GM20000 (cell line): Measurements from ENCODE around the gene TCF4.

Source experiments
- DNase-seq: peaks from one replicate; pipeline ENCODE4 v3.0.0; 2012; ENCODE audit warnings: low spot score
- CTCF ChIP-seq: IDR thresholded peaks from 2 replicates; pipeline ENCODE4 v1.5.1; 2012; ENCODE audit warnings: mild to moderate bottlenecking, control low read depth; ENCODE audit errors: extremely low read depth, missing control alignments

The TCF4 gene

DNA sequence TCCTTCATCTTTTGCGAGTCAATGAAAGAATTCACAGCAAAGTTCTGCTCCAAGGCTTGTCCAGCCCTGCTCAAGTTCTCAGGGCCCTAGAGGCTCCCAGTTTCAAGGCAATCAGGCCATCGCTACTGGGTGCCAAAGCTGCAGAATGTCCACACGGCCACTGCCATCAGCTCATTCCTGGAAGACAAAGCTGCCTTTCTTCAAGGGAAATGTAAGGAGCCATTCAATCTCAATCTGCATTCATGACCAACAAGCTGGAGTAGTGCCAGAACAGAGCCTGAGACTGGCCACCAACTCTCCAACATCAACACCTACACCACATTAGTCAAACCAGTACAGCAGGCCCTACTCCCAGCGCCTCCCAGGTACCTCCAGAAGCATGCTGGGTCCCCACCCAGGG lies 202.2 kb downstream of the TCF4 start:
- no peak for DNase-seq
- TF ChIP-seq CTCF, result no peak

GRCh38 chr18:55384551-55385275 lies 203.3 kb downstream of the TCF4 start:
- peak; percentile 24 for TF ChIP-seq CTCF
- DNase-seq, result peak; percentile 44

- DNase-seq, result no peak
- TF ChIP-seq CTCF, result no peak
These were observed 203.9 kb downstream of the TCF4 start for GRCh38 chr18:55384115-55384514.

DNA sequence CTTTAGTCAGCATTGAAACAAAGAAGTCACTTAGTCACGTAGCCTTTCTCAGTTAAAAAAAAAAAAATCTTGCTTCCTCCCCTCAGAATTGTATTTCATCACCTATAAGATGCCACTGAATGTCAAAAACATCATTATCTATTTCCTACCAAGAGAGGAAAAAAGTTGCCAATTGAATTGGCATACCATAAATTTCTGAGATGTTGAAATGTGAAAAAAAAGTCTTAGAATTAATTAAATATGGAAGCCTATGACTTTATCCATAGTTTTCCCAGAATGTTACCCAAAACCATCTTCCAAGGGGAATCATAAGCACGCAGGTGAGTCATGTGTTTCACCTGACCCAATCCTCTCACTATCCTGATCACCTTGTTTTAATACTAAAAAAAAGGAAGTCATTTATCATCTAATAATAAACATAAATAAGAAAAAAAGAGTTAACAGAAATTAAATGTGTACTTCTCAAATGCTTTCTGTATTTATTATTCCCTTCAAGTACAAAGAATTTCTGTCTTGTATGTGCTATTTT lies 205.7 kb downstream of the TCF4 start:
- no peak for TF ChIP-seq CTCF
- no peak for DNase-seq

- no peak for TF ChIP-seq CTCF
- DNase-seq, result no peak
These were observed 206.7 kb downstream of the TCF4 start for GRCh38 chr18:55381277-55381676.

DNA sequence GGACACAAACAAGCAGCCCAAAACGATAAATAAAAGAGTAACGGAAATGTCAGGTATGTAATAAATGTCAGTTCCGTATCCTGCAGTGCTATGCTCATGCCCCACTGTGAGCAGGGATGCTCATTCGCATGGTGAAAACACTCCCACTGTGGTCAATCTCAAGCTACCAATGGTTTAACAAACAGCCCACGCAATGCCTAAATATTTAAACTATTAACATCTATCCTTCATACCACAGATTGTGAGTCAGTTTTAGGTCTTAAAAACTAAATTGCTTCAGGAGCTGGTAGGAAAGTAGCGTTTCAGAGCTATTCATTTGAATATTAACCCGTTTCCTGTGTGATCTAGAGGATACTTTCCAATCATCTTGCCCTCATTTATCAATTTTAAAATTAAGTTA lies 207.4 kb downstream of the TCF4 start:
- no peak for TF ChIP-seq CTCF
- DNase-seq, result no peak

GRCh38 chr18:55376387-55376786 lies 211.6 kb downstream of the TCF4 start:
- TF ChIP-seq CTCF, result no peak
- peak; percentile 25 for DNase-seq
